ENCODE measurements around the gene ACE2. TPM values are rescaled to one million over a fixed set of nuclear protein-coding genes. Genes with fewer than 3 reads are reported as not detected.

ACE2 gene
- total and polyA plus RNA-seq, 2 donors (not counting 1 experiment from before 2014, with no cell fraction given): not detected

DNA sequence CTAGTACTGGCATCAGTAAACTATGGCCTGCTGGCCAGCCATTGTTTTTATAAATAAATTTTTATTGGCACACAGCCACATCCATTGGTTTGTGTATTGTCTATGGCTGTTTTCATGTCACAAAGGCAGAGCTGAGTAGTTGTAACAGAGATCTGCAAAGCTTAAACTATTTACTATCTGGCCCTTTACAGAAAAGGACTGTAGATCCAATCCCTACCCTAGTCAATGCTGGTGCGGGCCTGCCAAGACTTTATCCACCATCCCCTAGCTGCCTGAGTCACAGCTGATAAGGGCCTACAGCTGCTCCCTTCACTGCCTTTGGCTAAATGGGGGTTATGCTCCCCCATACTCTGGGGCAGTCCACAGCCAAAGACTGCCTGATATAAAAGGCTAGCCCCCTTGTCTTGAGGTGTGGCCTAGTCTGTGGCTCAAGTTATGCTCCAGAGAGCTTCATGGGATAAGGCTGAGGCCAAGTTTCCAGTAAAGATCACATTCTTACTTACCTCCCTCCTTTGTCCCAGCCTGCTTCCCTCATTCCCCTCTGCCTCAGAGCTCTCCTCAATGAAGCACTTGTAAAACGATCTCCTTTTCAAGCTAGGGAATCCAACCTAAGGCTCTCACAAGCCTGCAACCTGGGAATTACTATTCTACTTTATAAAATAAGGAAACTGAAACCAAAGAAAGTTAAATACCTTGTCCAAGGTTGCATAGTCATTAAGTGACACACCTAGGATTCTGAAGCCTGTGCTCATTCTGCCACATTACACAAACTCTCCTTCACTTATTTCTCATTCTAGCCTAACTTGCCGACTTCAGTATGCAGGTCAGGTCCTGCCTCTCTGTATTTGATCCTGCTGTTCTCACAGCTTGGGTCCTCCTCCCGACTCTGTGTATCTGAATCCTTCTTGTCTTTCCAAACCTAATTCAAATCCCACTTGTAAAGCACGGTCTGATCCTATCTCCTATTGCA lies 20.7 kb downstream of the ACE2 start:
- Histone ChIP-seq H3K27me3 (ENCODE audit: control insufficient read depth, insufficient read depth, low read length) (no peaks in the 10 kb centered on the region), H3K4me3 (replicated peaks in 1 of 4; ENCODE audit: control extremely low read depth in 1 of 4, insufficient read depth in 1 of 4, low read depth in 3 of 4, low read length in 4 of 4) (no peak overlapping the region), H3K9ac (ENCODE audit: insufficient read depth, low read length) (no peak overlapping the region), H3K36me3 (ENCODE audit: control insufficient read depth, insufficient read depth, low read length) (no peaks in the 10 kb centered on the region), H2AFZ (ENCODE audit: low read length) (no peak overlapping the region), H3K79me2 (ENCODE audit: control insufficient read depth, insufficient read depth, low read length) (no peaks in the 10 kb centered on the region), H4K20me1 (ENCODE audit: control insufficient read depth, extremely low read depth, insufficient read depth, low read length) (no peaks in the 10 kb centered on the region), H3K9me3 (ENCODE audit: control insufficient read depth, insufficient read depth, low read depth, low read length) (no peaks in the 10 kb centered on the region), H3K27ac (ENCODE audit: insufficient read depth, low read length) (no peak overlapping the region), H3K4me2 (ENCODE audit: extremely low read depth, insufficient read depth, low read length) (no peak overlapping the region), H3K4me1 (ENCODE audit: control insufficient read depth, extremely low read depth, insufficient read depth, low read length) (no peaks in the 10 kb centered on the region)
- TF ChIP-seq CTCF (conservative IDR thresholded peaks at IDR 0.05 in 1 of 2, IDR thresholded peaks at IDR 0.05 in 1 of 2; ENCODE audit: low read depth in 1 of 2, low read length in 2 of 2): no peak
- DNase-seq (ENCODE audit: low read depth in 2 of 2): peak; percentile 6 to 74

DNA sequence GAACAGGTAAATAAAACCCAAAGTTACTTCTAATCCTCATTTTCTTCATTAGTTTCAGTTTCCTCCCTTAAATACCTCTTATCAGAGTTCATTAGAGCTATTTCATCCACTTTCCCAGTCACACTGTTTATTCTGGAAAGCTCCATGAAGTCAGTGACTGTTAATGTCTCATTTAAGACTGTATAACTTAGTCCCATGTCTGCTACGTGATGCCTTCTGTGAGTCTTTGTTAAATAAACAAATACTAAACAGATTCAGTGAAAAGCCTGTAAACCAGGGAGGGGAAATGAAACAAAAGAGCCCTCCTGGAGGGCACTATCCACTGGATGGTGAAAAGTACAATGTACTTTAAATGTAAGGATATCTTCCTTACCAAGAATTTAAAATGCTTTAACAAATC lies 24.7 kb downstream of the ACE2 start:
- DNase-seq (ENCODE audit: low read depth in 2 of 2): peak; percentile 1 to 30
- TF ChIP-seq CTCF (conservative IDR thresholded peaks at IDR 0.05 in 1 of 2, IDR thresholded peaks at IDR 0.05 in 1 of 2; ENCODE audit: low read depth in 1 of 2, low read length in 2 of 2) (no peak), EZH2 (IDR thresholded peaks at IDR 0.05; ENCODE audit: low read length, missing control alignments) (no peak)
- no peak overlapping the region for H2AFZ ChIP-seq (ENCODE audit: low read length)

GRCh38 chrX:15574017-15574416 lies 26.7 kb downstream of the ACE2 start:
- no peak for DNase-seq (ENCODE audit: low read depth in 2 of 2)
- Histone ChIP-seq H3K4me2 (ENCODE audit: extremely low read depth, insufficient read depth, low read length) (no peak overlapping the region), H4K20me1 (ENCODE audit: control insufficient read depth, extremely low read depth, insufficient read depth, low read length) (no peaks in the 10 kb centered on the region), H3K36me3 (ENCODE audit: control insufficient read depth, insufficient read depth, low read length) (no peaks in the 10 kb centered on the region), H3K9me3 (ENCODE audit: control insufficient read depth, insufficient read depth, low read depth, low read length) (no peaks in the 10 kb centered on the region), H3K27ac (ENCODE audit: insufficient read depth, low read length) (no peak overlapping the region), H3K27me3 (ENCODE audit: control insufficient read depth, insufficient read depth, low read length) (no peaks in the 10 kb centered on the region), H2AFZ (ENCODE audit: low read length) (no peak overlapping the region), H3K4me1 (ENCODE audit: control insufficient read depth, extremely low read depth, insufficient read depth, low read length) (no peaks in the 10 kb centered on the region), H3K9ac (ENCODE audit: insufficient read depth, low read length) (no peak overlapping the region), H3K79me2 (ENCODE audit: control insufficient read depth, insufficient read depth, low read length) (no peaks in the 10 kb centered on the region), H3K4me3 (replicated peaks in 1 of 4; ENCODE audit: control extremely low read depth in 1 of 4, insufficient read depth in 1 of 4, low read depth in 3 of 4, low read length in 4 of 4) (no peak overlapping the region)
- TF ChIP-seq EZH2 (IDR thresholded peaks at IDR 0.05; ENCODE audit: low read length, missing control alignments) (no peak), CTCF (conservative IDR thresholded peaks at IDR 0.05 in 1 of 2, IDR thresholded peaks at IDR 0.05 in 1 of 2; ENCODE audit: low read depth in 1 of 2, low read length in 2 of 2) (no peak)

More for the DNA sequence above, 24.7 kb downstream of the ACE2 start:
- H3K27ac ChIP-seq (ENCODE audit: insufficient read depth, low read length): no peak overlapping the region
- no peaks in the 10 kb centered on the region for H3K4me1 ChIP-seq (ENCODE audit: control insufficient read depth, extremely low read depth, insufficient read depth, low read length)
- H3K4me2 ChIP-seq (ENCODE audit: extremely low read depth, insufficient read depth, low read length): no peak overlapping the region
- H3K9me3 ChIP-seq (ENCODE audit: control insufficient read depth, insufficient read depth, low read depth, low read length): no peaks in the 10 kb centered on the region
- H3K9ac ChIP-seq (ENCODE audit: insufficient read depth, low read length): no peak overlapping the region
- no peaks in the 10 kb centered on the region for H4K20me1 ChIP-seq (ENCODE audit: control insufficient read depth, extremely low read depth, insufficient read depth, low read length)
- no peak overlapping the region for H3K4me3 ChIP-seq (replicated peaks in 1 of 4; ENCODE audit: control extremely low read depth in 1 of 4, insufficient read depth in 1 of 4, low read depth in 3 of 4, low read length in 4 of 4)
- no peaks in the 10 kb centered on the region for H3K27me3 ChIP-seq (ENCODE audit: control insufficient read depth, insufficient read depth, low read length)
- H3K79me2 ChIP-seq (ENCODE audit: control insufficient read depth, insufficient read depth, low read length): no peaks in the 10 kb centered on the region
- no peaks in the 10 kb centered on the region for H3K36me3 ChIP-seq (ENCODE audit: control insufficient read depth, insufficient read depth, low read length)
